ENCODE results near the gene SSBP4.
A peak's percentile ranks its signal among the peaks of the same experiment; 100 is the strongest.

Gene SSBP4

DNA sequence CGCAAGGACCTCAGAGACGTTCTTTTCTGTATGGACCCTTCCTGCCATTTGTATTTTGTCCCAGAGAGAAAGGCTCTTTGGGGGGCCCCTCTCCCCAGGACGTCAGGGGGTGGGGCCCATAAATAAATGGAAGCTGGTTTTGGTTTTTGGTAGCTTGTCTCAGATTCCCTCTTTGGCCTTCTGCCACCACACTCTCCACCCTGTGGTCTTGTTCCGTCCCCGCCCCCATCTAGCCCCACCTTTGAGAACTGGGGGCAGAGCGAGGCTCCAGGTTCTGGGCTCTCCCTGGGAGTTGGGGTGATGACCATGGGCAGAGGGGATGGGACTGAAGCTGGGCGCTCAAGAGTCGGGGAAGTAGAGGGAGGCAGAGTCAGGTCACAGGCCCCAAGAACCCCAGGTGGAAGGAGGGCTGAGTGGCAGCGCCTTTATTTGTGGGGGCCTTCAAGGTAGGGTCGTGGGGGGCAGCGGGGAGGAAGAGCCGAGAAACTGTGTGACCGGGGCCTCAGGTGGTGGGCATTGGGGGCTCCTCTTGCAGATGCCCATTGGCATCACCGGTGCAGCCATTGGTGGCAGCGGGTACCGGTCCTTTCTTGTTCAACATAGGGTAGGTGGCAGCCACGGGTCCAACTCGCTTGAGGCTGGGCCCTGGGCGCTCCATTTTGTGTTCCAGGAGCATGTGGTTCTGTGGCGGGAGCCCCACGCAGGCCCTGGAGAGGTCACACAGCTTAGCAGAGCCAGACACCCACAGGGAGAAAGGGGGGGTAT is 15.4 kb downstream of the SSBP4 start:
- DNase-seq = no peak

DNA sequence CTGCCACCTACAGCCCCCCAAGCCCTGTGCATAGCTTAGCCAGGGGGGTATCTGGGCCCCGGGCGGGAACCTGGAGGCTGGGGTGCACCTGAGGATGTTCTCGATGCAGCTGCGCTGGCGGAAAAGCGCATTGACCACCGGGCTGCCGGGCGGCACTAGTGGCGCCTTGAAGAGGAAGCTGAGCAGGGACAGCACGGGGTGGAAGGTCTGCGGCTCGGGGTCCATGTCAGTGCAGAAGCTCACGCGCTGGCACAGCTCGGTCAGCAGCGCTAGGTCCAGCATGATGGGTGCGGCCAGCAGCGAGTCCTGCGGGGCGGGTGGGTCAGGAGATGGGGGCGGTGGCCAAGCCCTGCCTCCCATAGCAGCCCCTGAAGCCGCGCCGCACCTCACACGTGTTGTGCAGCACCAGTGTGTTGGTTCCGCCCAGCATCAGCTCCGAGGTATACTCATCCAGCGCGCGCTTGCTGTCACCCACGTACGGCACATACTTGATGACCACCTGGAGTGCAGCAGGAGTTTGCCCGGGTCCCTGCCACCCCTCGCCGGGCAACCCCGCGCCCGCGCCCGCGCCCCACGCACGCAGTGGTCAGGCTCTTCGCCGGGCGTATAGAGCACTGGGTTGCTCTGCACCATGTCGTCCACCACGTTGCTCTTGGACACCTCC is 16.1 kb downstream of the SSBP4 start:
- peak in 1 of 2 donors; percentile 33 for DNase-seq

DNA sequence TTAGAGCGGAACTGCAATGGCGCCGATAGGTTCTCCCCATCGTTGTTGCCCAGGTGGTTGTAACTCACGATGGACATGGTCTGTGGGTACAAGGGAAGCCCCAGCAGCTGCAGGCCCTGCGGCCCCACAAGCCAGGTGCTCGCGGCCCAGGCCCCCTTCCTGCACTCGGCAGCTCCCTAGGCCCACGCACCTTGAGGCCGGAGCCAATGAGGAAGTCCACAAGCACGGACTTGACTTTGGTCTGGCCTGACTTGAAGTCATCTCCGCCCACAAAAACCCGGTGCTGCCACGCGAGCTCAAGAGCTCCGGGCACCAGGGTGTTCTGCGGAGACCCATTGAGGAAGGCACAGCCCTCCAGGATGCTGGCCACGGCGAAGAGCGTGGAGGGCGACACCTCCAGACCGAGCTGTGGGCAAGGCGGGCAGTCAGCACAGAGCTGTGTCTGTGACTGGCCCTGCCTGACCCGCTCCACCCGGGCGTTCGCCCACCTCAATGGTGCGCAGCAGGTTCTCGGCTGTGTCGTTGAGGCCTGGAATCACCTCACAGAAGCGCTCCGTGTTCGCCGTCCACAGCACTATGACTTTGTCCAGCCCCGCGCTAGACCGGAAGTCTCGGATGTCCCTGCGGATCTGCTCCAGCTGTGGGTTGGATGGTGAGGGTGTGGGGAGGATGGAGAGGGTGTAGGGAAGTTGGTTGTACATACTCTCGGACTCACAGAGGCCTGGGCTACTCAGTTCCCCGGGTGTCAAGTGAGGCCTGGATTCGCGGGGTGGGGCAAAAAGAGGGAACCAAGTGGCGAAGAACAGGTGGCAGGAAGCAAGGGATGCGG is 16.9 kb downstream of the SSBP4 start:
- peak; percentile 76 to 96 for DNase-seq

DNA sequence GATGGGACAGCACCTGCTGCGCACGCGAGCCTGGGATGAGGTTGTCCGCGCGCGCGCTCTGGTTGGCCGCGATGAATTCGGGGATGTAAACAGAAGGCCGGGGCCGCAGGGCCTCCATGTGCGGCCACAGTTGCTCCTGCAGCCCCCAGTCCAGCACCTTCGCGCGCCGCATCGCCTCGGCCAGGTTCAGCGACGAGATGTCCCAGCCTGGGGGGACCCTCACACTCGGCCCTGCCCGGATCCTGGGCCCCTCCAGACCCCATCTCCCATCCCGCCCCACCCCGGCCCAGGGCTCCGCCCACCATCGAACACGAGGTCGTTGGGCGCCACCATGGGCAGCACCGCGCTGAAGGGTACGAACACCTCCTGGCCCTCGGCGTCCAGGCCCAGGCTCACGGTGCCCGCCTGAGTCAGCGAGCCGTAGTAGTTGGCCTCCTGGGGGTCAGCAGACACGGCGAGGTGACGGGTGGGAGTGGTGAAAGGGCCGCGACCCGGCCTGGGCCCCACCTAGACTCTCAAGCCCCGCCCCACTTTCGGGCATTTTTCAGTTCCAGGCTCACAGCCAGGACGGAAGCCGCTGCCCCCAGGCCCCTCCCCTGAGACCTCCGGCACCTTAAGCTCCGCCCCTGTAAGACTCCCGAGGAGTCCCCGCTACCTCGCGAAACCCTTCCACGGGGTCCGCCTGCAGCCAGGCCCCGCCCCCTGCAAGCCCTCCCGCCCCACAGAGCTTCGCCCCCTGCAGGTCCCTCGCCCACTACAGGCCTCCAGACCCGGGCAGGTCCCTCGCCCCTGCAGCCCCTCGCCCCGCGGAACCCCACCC is 17.7 kb downstream of the SSBP4 start:
- peak in 1 of 2 donors; percentile 71 for DNase-seq

DNA sequence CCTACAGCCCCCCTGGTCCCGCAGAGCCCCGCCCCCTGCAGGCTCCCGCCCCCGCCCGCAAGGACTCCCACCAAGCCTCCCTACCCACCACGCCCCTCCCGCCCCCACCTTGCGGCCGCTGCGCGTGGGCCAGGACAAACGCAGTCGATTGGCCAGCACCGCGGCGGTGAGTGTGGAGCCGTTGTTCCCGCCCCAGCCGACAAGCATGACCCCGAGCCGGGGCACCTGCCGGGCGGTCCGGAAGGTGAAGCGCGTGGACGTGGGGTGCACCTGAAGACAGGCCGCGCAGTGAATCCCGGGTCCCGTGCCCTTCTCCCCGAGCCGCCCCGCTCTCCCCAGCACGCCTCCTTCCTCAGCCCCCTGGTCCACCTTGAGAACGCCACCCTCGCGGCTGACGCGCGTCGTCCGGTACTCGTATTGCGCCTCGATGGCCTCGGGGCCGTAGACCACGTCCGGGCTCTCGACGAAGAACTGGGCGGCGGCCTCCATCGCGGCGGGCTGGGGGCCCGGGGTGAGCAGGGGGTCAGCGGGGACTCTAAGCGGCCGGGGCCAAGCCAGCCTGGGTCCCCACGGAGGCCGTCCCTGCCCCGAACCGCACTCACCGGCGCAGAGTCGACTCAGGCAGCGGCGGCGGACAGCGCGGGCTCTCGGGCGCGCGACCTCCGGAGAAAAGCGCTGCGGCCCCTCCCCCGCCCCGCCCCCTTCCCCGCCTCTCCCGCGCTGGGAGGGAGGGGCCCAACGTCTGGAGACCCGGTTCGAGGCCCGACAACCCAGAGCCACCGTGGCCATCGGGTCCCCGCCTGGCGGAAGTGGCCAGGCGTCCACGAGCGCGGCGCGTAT is 18.5 kb downstream of the SSBP4 start, which contains the start of gene ISYNA1:
TSS of gene ISYNA1 (minus strand) at position 643 of the 840 bp plus-strand sequence. CDS start at position 489, 154 bp downstream.
- DNase-seq = peak in 1 of 2 donors; percentile 51

DNA sequence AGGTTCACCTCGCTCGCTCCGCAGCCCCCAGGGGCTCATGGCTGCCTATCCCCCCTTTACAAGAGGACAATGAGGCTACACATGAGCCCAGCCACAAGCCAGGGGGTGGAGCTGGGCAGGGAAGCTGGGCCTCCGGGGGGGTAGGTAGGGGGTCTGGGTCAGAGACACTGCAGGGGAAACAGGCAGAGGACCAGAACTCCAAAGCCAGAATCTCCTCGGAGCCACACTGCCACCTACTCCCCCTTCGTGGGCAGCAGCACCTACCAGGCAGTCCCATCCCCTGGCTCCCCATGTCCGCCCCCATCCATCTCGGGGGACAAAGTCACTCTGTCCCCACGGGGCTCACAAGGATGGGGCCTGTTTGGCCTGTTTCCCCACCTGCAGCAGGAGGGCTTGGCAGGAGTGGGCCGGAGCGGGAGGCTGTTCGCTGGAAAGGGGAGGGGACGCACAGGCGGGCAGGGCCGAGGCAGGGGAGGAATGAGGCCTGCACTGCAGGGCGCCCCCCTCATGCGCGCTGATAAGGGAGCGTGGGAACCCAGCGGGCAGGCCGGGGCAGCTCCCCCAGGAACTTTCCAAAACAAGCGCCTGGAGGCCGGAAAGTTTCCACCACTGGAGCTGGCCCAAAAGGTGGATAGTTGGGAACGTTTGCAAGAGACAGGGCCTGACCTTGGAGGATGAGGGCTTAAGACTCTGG is 19.3 kb downstream of the SSBP4 start:
- DNase-seq = no peak

DNA sequence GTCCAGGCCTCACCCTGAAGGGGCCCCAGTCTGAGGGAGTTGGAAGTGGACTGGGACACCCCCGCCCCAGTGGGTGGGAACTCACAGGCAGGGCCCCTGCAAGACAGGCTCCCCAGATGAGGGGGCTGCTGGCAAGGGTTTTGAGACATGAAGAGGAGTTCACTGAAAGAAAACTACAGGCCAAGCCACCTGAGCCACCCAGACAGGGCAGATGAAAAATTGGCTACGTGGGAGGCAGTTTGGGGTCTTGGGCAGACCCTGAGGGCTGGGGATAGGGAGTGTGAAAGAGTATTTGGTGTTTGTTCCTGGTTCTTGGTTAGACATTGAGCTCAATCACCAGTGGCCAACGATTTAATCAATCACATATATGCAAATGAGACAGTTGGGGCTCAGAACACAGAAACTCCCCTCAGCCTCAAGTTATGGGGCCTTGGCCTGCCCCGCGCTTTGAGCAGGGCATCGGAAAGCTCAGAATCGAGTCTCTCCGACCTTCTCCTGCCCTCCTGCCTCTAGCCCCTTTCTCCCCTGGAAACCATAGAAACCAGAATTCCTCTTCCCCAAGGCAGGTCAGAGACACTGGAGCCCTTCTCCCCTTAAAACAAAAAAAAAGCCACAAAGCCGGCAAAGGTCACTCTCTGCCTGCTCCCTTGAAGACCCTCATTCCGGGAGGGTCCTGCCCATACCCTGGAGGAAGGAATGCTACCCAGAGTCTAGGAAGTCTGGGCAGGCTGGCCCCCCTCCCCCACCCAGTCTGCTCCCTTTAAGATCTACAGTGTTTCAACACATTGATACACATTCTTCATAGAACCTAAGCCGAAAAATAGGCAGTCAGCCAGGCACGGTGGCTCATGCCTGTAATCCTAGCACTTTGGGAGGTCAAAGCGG is 20.1 kb downstream of the SSBP4 start:
- no peak for DNase-seq

DNA sequence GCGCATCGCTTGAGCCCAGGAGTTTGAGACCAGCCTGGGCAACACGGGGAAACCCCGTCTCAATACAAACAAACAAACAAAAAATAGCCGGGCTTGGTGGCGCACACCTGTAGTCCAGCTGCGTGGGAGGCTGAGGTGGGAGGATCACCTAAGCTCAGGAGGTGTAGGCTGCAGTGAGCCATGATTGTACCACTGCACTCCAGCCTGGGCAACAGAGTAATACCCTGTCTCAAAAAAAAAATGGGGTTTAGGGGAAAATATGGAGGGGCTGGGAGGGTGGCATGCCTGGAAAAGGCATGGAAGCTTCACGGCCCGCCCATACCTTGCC is 20.7 kb downstream of the SSBP4 start:
- no peak for DNase-seq

DNA sequence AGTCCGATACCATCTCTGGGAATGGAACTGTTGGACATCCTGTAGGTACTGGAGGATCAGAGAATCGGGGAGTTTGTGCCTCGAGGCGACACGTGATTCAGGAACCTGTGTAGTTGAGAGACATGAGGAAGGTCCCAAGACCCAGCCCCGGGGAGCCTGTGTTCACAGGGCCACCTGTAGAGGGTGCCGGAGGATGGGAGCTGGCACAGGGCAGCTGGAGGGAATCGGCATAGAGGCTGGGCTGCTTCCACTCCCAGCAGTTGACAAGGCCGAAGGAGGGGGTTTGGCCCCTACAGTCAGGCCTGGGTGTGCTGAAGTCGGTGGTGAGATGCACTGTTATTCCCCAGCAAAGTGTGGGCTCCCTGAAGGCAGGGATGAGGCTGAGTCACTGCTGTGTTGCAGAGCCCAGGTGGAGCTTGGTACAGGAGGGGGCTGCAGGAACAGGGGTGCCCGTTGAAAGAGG is 21.2 kb downstream of the SSBP4 start:
- no peak for DNase-seq

DNA sequence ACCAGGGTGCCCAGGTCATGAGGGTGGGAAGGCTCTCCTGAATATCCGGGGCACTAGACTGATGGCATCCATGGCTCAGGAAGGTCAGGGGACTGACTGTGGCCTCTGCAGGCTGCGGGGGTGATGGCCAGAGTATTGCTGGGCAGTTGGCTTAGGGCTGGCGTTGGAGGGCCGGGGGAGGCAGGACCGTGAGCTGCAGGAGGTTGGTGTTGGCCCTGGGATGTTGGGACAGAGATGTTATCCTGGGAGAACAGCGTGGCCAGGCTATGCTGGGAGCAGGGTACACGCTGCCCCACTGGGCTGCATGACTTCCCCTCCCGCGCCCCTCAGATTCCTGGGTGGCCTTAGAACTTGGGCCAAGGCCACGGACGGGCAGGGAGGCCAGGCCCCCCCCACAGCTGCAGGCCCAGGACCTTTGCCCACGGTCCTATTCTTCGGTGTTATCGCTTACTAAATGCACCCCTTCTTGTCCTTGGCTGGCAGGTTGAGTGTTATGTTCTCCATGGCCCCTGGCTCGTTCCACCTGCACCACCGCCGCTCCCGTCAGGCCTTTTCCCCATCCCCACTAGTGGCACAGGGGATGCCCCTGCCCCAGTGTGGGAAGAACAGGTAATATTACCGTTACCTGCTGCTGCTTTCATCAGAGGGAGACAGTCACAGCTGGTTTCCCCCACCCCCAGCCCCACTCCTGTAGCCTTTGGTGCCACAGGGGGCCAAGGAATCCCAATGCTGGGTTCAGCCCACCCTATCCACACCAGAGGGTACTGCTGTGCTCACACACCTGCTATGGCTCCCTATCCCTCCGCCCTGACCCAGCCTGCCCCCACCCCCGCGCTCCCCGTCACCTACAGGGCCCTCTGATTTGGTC is 22.0 kb downstream of the SSBP4 start:
- no peak for DNase-seq

DNA sequence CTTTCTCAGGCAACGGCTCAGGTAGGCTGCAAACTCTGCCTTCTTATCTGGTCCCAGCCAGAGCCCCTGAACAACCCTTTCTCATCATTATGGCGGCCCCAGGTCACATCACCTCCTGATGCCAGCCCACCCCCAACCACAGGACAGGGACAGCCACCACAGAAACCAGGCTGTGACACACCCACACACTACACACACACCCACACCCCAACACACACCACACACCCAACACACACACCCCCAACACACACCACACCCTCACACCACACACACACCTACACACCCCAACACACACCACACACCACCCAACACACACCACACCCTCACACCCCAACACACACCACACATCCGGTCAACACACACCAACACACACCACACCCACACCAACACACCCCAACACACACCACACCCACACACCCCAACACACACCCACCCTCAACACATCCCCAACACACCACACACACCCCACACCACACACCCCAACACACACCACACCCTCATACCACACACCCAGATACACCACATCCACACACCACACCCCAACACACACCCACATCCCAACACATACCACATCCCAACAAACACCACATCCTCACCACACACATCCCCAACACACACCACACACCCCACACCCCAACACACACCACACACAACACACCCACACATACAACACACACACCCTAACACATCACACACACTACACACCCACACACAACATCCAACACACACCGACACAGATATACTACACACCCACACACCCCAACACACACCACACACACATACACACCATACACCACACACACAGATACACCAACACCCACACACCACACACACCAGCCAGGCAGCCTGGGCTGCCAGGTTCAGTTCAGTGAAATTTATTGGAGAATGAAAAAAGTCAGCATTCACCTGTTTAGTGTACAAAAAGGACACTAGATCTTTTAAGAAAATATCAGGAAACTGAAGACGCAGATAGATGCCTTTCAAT is 22.9 kb downstream of the SSBP4 start:
- no peak for DNase-seq

DNA sequence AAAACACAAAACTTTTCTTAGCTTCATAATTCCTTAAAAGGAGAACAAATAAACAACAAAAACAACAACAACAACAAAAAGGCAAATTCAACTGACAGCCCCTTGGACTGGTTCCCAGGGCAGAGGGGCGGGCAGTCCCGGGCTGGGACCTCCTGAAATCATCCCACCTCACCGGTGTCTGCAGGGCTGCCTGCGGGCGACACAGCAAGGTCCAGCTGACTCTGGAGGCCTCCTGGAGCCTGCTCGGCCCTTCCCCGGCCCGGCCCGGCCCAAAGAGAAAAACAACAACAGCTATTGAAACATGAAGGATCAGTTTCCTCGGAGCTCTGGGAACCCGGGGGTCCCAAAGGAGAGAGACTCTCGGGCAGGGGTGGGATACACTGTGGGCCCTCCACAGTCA is 23.7 kb downstream of the SSBP4 start:
- no peak for DNase-seq

DNA sequence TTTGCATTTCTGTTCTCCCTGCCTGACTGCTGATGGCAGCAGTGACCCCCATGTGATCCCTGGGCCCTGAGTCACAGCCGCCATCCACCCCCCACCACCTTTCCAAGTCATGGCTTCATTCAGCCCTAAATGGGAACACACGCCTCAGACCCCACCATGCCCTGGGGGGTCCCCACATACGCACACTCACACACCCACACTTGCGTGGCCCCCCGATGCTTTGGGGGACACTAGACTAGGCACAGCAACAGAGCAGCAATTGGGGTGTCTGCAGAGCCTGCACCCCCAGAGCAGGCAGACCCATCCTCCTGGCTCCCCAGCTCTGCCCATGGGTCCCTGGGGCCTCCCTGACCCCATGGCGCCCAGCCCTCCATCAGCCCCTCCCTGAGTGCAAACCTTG is 24.2 kb downstream of the SSBP4 start:
- DNase-seq = no peak

DNA sequence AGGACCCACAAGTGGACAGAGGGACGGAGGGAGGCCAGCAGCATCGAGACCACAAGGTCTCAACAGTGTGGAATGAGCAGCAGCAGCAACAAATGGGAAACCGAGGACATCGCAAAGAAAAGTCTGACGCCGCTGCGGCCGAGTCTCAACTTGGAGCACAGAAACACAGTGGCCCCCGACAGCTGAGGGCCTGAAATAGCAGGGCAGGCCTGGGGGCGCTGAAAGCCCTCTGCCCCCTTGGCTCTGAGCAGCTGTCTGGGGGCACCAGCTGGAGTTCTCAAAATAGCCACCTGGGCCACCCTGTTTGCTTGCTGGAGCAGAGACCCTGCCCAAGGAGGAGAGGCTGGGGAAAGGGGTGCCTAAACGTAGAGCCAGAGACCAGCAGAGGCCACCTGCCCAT is 24.6 kb downstream of the SSBP4 start:
- DNase-seq = no peak

DNA sequence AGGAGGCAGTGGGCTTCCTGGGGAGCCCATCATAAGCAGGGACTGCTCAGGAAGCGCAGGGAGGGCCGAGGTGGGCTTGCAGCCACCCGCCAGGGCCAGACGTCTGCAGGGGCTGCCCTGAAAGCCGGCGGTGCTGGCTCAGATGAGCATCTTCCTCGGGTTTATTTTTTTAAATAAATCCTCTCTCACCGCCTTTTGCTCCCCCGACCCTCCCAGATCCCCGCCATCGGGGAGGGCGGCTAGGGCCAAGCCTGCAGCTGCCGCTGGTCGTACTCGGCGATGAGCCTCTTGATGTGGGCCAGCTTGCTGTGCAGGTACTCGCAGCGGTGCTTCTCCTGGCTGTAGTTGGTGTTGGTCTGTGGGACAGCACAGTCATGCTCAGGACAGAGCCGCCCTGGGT is 25.3 kb downstream of the SSBP4 start:
- no peak for DNase-seq

DNA sequence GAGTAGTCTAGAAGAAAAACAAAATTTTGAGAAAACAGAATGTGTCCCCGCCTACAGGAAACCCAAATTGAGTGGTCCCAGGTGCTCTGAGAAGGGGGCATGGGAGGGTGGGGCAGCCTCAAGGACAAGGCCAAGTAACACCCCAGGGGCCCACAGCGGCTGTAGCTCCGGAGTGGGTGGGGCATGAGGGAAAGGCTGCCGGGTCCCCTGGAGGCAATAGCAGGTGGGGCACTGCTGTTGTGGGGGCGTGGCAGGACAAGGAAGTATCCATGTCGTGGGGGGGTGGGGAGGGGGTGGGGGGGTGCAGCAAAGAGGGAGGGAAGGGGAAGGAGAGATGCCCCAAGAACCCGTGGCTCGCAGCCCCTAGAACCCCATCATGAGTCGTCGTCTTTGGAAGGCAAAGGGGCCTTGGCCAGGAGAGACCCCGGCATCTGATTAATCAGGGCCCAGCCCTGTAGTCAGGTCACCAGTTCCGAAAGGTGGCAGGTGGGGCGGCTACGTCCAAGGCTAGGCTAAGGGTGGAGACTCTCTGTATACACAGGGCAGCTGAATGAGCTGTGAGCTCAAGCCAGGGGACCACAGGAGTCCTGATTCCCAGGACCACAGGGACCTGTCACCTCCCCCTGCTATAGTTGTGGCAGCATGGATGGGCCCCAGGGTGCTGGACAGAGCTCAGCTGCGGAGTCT is 26.2 kb downstream of the SSBP4 start:
- no peak for DNase-seq

All from inflammatory macrophage (primary cell).